Thyroid gland (tissue), 4 donors: Measurements from ENCODE around the gene PTPRU. TPM values are rescaled to one million over a fixed set of nuclear protein-coding genes. Genes with fewer than 3 reads are reported as not detected.

ENCODE experiments used
- DNase-seq, 2 donors: peaks; one replicate each; pipeline ENCODE4 v3.0.0-alpha.2; 2019
- H3K27ac ChIP-seq, 3 donors: fragments of 200-600 bp; sonication (generic); 1 replicate in 2 of 3; 2 replicates in 1 of 3; pipeline ENCODE4 v1.5.1; 2016 to 2019; ENCODE audit warnings: mild to moderate bottlenecking in 1 of 3, moderate library complexity in 1 of 3
- H3K27me3 ChIP-seq: fragments of 200-600 bp; sonication (generic); one replicate; pipeline ENCODE4 v1.5.1; 2019
- H3K36me3 ChIP-seq, 2 donors: fragments of 200-600 bp; sonication (generic); one replicate each; pipeline ENCODE4 v1.5.1; 2016 to 2019
- H3K4me1 ChIP-seq, 2 donors: fragments of 200-600 bp; sonication (generic); one replicate each; pipeline ENCODE4 v1.5.1; 2017 to 2019
- H3K4me3 ChIP-seq, 3 donors: fragments of 200-600 bp; sonication (generic); replicated peaks in 1 of 3; 1 replicate in 2 of 3; 2 replicates in 1 of 3; pipeline ENCODE4 v1.5.1; 2016; ENCODE audit warnings: mild to moderate bottlenecking in 1 of 3
- H3K9me3 ChIP-seq: fragments of 200-600 bp; sonication (generic); one replicate; pipeline ENCODE4 v1.5.1; 2017
- POLR2A ChIP-seq, 2 donors: fragments of 450-650 bp; IDR thresholded peaks; one replicate each; pipeline ENCODE4 v1.6.1; 2017; ENCODE audit warnings: antibody characterized with exemption in 2 of 2, mild to moderate bottlenecking in 2 of 2, moderate library complexity in 1 of 2
- WGBS, 2 donors: methylation state at CpG; one replicate each; pipeline ENCODE4 v1.1.5; 2017; 5-methylcytosine and 5-hydroxymethylcytosine counted together
- intact Hi-C: fragments of 100-400 bp; cut with DNase I; formaldehyde crosslinking; loops from one replicate; pipeline ENCODE4 v1.15.1; 2023
- total RNA-seq, 4 donors: library from RNA; depleted of rRNA; stranded (reverse); fragments of >200 nt; gene quantifications; one replicate each; pipeline ENCODE4 v1.2.3, GENCODE V29; 2016
- TF ChIP-seq, protein P1 (sequence below), 6 experiments: fragments of 200-600 bp in 3 of 6; fragments of 450-650 bp in 3 of 6; sonication (generic) in 3 of 6; IDR thresholded peaks; one replicate each; pipeline ENCODE4 v1.5.1; 2016 to 2019; ENCODE audit warnings: antibody characterized with exemption in 6 of 6, mild to moderate bottlenecking in 2 of 6, inconsistent platforms in 1 of 6, moderate library complexity in 1 of 6

The PTPRU gene
- total RNA-seq, 4 donors from 2014 or later = 12.4 to 30.0 (median 17.9) TPM

DNA sequence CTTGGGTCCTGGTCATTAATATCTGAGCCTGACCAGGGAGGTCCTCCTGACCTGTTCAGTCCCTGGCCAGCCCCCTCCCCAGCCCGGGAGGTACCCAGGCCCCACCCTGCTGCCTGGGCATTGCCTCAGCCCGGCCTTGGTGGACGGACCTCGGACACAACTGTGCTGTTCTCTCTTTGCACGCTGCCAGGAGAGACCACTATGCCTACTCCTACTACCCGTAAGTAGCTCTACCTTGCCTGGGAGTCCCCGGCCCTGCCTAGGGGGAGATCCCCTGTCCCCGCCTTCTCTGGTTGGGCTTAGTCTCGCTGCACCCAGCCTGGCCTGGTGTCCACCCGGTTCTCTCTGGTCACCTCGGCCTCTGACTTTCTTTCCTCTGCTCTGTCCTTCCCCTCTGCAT lies 53.2 kb downstream of the PTPRU start:
- Histone ChIP-seq H3K4me3 (no peak overlapping the region), H3K27ac (no peak overlapping the region), H3K4me1 (no peaks in the 10 kb centered on the region), H3K36me3 (no peaks in the 10 kb centered on the region), H3K27me3 (no peaks in the 10 kb centered on the region), H3K9me3 (no peaks in the 10 kb centered on the region)
- no peak for DNase-seq
- no peak for TF ChIP-seq POLR2A (IDR thresholded peaks at IDR 0.05)
- TF ChIP-seq, protein P1, sequence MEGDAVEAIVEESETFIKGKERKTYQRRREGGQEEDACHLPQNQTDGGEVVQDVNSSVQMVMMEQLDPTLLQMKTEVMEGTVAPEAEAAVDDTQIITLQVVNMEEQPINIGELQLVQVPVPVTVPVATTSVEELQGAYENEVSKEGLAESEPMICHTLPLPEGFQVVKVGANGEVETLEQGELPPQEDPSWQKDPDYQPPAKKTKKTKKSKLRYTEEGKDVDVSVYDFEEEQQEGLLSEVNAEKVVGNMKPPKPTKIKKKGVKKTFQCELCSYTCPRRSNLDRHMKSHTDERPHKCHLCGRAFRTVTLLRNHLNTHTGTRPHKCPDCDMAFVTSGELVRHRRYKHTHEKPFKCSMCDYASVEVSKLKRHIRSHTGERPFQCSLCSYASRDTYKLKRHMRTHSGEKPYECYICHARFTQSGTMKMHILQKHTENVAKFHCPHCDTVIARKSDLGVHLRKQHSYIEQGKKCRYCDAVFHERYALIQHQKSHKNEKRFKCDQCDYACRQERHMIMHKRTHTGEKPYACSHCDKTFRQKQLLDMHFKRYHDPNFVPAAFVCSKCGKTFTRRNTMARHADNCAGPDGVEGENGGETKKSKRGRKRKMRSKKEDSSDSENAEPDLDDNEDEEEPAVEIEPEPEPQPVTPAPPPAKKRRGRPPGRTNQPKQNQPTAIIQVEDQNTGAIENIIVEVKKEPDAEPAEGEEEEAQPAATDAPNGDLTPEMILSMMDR (IDR thresholded peaks at IDR 0.05) = no peak
- 91 to 94% methylated on average over 9 to 11 of the region's 11 CpGs for WGBS, 2 donors
- intact Hi-C loops = no loop called here

DNA sequence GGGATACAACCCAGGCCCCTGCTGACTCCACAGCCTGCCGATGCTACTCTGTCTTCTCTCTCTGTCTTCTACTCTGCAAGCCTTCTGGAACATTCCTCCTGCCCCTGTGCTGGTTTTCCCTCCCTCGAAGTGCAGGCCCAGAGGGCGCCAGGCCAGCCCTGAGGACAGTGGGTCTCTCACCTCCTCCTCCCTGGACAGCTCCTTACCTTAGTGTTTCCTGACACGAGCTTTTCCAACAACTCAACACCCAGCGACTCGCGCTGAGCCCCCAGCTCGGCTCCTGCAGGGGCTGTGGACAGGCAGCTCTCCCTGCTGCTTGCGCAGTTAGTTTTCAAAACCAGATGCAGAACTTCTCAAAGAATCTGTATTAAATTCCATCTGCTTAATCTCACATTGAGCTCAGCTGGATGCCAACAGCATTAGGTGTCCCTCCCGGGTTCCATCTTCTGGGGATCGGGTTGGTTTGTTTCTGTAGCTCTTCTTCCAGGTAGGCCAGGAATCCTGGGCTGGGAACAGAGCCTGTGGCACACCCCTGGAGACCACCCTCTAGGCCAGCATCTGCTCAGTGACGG lies 54.2 kb downstream of the PTPRU start:
- H3K4me3 ChIP-seq = no peak overlapping the region
- no peaks in the 10 kb centered on the region for H3K36me3 ChIP-seq
- TF ChIP-seq, protein P1 (IDR thresholded peaks at IDR 0.05) = no peak
- TF ChIP-seq POLR2A (IDR thresholded peaks at IDR 0.05) = no peak
- intact Hi-C loops = no loop called here
- no peaks in the 10 kb centered on the region for H3K9me3 ChIP-seq
- no peaks in the 10 kb centered on the region for H3K4me1 ChIP-seq
- no peaks in the 10 kb centered on the region for H3K27me3 ChIP-seq
- DNase-seq = no peak
- H3K27ac ChIP-seq = no peak overlapping the region
- WGBS, 2 donors = 83 to 85% methylated on average over 12 of the region's 12 CpGs

DNA sequence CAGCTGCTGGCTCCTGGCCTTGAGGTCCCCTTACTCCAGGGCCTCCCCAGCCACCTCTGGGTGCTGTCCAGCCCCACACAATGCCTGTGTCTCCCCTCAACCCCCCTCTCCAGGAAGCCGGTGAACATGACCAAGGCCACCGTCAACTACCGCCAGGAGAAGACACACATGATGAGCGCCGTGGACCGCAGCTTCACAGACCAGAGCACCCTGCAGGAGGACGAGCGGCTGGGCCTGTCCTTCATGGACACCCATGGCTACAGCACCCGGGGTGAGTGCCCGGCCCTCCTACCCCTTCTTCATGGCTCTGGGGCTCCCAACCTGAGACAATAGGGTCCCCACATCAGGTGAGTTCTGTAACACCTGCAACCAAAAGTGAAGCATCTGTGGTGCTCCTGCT lies 55.4 kb downstream of the PTPRU start:
- WGBS, 2 donors = 98 to 100% methylated on average over 4 to 10 of the region's 10 CpGs
- no peak for DNase-seq

DNA sequence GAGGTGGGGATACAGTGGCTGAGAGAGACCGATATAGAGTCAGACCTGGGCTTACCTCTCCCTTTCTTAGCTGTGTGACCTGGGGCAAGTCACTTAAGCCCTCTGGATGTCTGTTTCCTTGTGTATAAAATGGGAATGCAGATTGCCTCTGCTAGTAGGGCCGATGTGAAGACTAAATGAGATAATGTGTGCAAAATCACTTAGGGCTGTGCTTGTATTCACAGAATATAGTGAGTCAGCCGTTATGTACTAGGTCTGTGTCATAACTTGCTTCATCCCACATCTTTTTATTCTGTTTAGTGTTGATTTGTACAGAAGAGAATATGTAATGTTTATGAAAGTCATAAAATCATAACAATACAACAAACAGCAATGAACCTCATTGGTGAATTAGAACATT lies 56.0 kb downstream of the PTPRU start:
- Histone ChIP-seq H3K27ac (no peak overlapping the region), H3K9me3 (no peaks in the 10 kb centered on the region), H3K27me3 (no peaks in the 10 kb centered on the region), H3K4me3 (no peak overlapping the region), H3K36me3 (no peaks in the 10 kb centered on the region), H3K4me1 (no peaks in the 10 kb centered on the region)
- no peak for TF ChIP-seq POLR2A (IDR thresholded peaks at IDR 0.05)
- TF ChIP-seq, protein P1 (IDR thresholded peaks at IDR 0.05) = no peak
- no peak for DNase-seq
- intact Hi-C loops = no loop called here
- WGBS, 2 donors = 79 to 87% methylated on average over 3 of the region's 3 CpGs

More for the DNA sequence above, 55.4 kb downstream of the PTPRU start:
- intact Hi-C loops = no loop called here
- no peaks in the 10 kb centered on the region for H3K36me3 ChIP-seq
- H3K4me1 ChIP-seq = no peaks in the 10 kb centered on the region
- H3K4me3 ChIP-seq = no peak overlapping the region
- H3K9me3 ChIP-seq = no peaks in the 10 kb centered on the region
- TF ChIP-seq, protein P1 (IDR thresholded peaks at IDR 0.05) = no peak
- TF ChIP-seq POLR2A (IDR thresholded peaks at IDR 0.05) = no peak
- H3K27me3 ChIP-seq = no peaks in the 10 kb centered on the region
- H3K27ac ChIP-seq = no peak overlapping the region

DNA sequence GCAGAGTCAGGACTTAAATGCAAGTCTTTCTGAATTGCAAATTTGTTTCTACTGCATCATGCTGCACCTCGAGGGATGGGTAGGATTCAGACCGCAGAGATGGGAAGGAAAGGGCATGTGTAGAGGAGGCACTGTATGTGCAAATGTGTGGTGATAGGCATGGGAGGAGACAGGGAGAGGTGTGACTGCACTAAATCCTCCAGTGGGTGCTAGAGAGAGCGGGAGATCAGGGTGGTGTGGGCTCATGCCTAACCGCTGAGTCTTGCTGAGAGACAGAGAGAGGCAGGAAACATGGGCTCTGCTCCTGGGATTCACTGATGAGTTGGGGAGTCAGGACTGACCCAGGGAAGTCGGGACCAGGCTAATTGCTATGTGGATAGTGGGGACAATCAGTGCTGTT lies 61.1 kb downstream of the PTPRU start:
- H3K9me3 ChIP-seq = no peaks in the 10 kb centered on the region
- DNase-seq = no peak
- intact Hi-C loops = no loop called here
- H3K4me1 ChIP-seq = no peaks in the 10 kb centered on the region
- no peaks in the 10 kb centered on the region for H3K36me3 ChIP-seq
- no peak overlapping the region for H3K27ac ChIP-seq
- 75 to 89% methylated on average over 5 of the region's 5 CpGs for WGBS, 2 donors
- no peak for TF ChIP-seq POLR2A (IDR thresholded peaks at IDR 0.05)
- TF ChIP-seq, protein P1 (IDR thresholded peaks at IDR 0.05) = no peak
- no peaks in the 10 kb centered on the region for H3K27me3 ChIP-seq
- H3K4me3 ChIP-seq = no peak overlapping the region
